Measurements from ENCODE around the gene CA10. TPM values are rescaled to one million over a fixed set of nuclear protein-coding genes. Genes with fewer than 3 reads are reported as not detected.

CA10 gene
- polyA plus RNA-seq, 1 experiment = not detected

GRCh38 chr17:51683291-51683690 is 475.2 kb downstream of the CA10 start:
- H3K9me3 ChIP-seq (ENCODE audit: control insufficient read depth, insufficient read depth, low read length) = peaks cover 2% of the 10 kb centered on the region; the same call in 1 of the 2 replicates
- H3K27ac ChIP-seq (ENCODE audit: low read depth, low read length) = no peak overlapping the region
- TF ChIP-seq CTCF (IDR thresholded peaks at IDR 0.05; ENCODE audit: low read depth, low read length) = no peak
- H3K27me3 ChIP-seq (ENCODE audit: control insufficient read depth, insufficient read depth, low read length) = no peaks in the 10 kb centered on the region
- ChIA-PET CTCF (no interaction called here), POLR2A (no interaction called here)
- no peak for DNase-seq (ENCODE audit: low read depth, low spot score)
- H3K4me3 ChIP-seq (ENCODE audit: low read depth, low read length) = no peak overlapping the region

- DNase-seq (ENCODE audit: low read depth, low spot score) = no peak
- CTCF ChIA-PET = no interaction called here
- H3K9me3 ChIP-seq (ENCODE audit: control insufficient read depth, insufficient read depth, low read length) = peaks cover 2% of the 10 kb centered on the region; the same call in 1 of the 2 replicates
- no peak overlapping the region for H3K4me3 ChIP-seq (ENCODE audit: low read depth, low read length)
- no peak for TF ChIP-seq CTCF (IDR thresholded peaks at IDR 0.05; ENCODE audit: low read depth, low read length)
- H3K27ac ChIP-seq (ENCODE audit: low read depth, low read length) = no peak overlapping the region
- POLR2A ChIA-PET = no interaction called here
- no peaks in the 10 kb centered on the region for H3K27me3 ChIP-seq (ENCODE audit: control insufficient read depth, insufficient read depth, low read length)
Measured at GRCh38 chr17:51682115-51682514, 476.4 kb downstream of the CA10 start.

- no peak for TF ChIP-seq CTCF (IDR thresholded peaks at IDR 0.05; ENCODE audit: low read depth, low read length)
- no peak for DNase-seq (ENCODE audit: low read depth, low spot score)
- POLR2A ChIA-PET = no interaction called here
- no peaks in the 10 kb centered on the region for H3K27me3 ChIP-seq (ENCODE audit: control insufficient read depth, insufficient read depth, low read length)
- H3K27ac ChIP-seq (ENCODE audit: low read depth, low read length) = no peak overlapping the region
- H3K4me3 ChIP-seq (ENCODE audit: low read depth, low read length) = no peak overlapping the region
- CTCF ChIA-PET = no interaction called here
- H3K9me3 ChIP-seq (ENCODE audit: control insufficient read depth, insufficient read depth, low read length) = peaks cover 8% of the 10 kb centered on the region; the same call in 1 of the 2 replicates
Measured at GRCh38 chr17:51677875-51678274, 480.6 kb downstream of the CA10 start.

- POLR2A ChIA-PET = no interaction called here
- H3K27ac ChIP-seq (ENCODE audit: low read depth, low read length) = no peak overlapping the region
- no peak overlapping the region for H3K4me3 ChIP-seq (ENCODE audit: low read depth, low read length)
- no peaks in the 10 kb centered on the region for H3K27me3 ChIP-seq (ENCODE audit: control insufficient read depth, insufficient read depth, low read length)
- no peak for TF ChIP-seq CTCF (IDR thresholded peaks at IDR 0.05; ENCODE audit: low read depth, low read length)
- no peak for DNase-seq (ENCODE audit: low read depth, low spot score)
- H3K9me3 ChIP-seq (ENCODE audit: control insufficient read depth, insufficient read depth, low read length) = peaks cover 12% of the 10 kb centered on the region; the same call in 1 of the 2 replicates
- CTCF ChIA-PET = no interaction called here
Measured at GRCh38 chr17:51676691-51677487, 481.6 kb downstream of the CA10 start.

- H3K9me3 ChIP-seq (ENCODE audit: control insufficient read depth, insufficient read depth, low read length) = peaks cover 17% of the 10 kb centered on the region; the same call in 1 of the 2 replicates
- H3K27ac ChIP-seq (ENCODE audit: low read depth, low read length) = no peak overlapping the region
- no peaks in the 10 kb centered on the region for H3K27me3 ChIP-seq (ENCODE audit: control insufficient read depth, insufficient read depth, low read length)
- CTCF ChIA-PET = no interaction called here
- DNase-seq (ENCODE audit: low read depth, low spot score) = no peak
- TF ChIP-seq CTCF (IDR thresholded peaks at IDR 0.05; ENCODE audit: low read depth, low read length) = no peak
- POLR2A ChIA-PET = no interaction called here
- no peak overlapping the region for H3K4me3 ChIP-seq (ENCODE audit: low read depth, low read length)
Measured at GRCh38 chr17:51674579-51675255, 483.8 kb downstream of the CA10 start.
